Endothelial cell of umbilical vein (primary cell): Measurements from ENCODE around the gene PELI3.
"Not testable (repeated sequence)": the region's sequence is repeated elsewhere in the genome, so short reads cannot be mapped to it uniquely, and the experiment has no call there.

ENCODE experiments used
- GATA2 ChIP-seq: IDR thresholded peaks from 2 replicates; pipeline ENCODE4 v1.7.0; 2011; ENCODE audit warnings: low read depth, mild to moderate bottlenecking, moderate library complexity, mixed read lengths, low read length; ENCODE audit not compliant: insufficient read length, insufficient read depth
- POLR2A ChIP-seq: IDR thresholded peaks from 2 replicates; pipeline ENCODE4 v1.6.1; 2012; ENCODE audit warnings: low read depth, mild to moderate bottlenecking, control low read depth, low read length
- POLR2AphosphoS5 ChIP-seq: IDR thresholded peaks from 2 replicates; pipeline ENCODE4 v1.6.1; 2012; ENCODE audit warnings: low read depth, mild to moderate bottlenecking, control low read depth, low read length, moderate library complexity; ENCODE audit not compliant: insufficient read depth
- TF ChIP-seq, protein P1 (sequence below), 2 donors: IDR thresholded peaks; 1 replicate in 1 of 2; 2 replicates in 1 of 2; pipeline ENCODE4 v1.5.1; 2011; ENCODE audit warnings: low read length in 2 of 2, mild to moderate bottlenecking in 2 of 2, moderate library complexity in 2 of 2, control low read depth in 1 of 2, inconsistent platforms in 1 of 2, low read depth in 1 of 2; ENCODE audit not compliant: insufficient read depth in 1 of 2; ENCODE audit errors: extremely low read depth in 1 of 2

DNA sequence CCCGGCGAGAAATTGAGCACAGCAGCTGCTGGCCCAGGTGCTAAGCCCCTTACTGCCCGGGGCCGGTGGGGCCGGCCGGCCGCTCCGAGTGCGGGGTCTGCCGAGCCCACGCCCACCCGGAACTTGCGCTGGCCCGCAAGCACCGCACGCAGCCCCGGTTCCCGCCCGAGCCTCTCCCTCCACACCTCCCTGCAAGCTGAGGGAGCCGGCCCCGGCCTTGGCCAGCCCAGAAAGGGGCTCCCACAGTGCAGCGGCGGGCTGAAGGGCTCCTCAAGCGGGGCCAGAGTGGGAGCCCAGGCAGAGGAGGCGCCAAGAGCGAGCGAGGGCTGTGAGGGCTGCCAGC is 25.8 kb upstream of the PELI3 start:
- not testable (repeated sequence) for TF ChIP-seq POLR2A, POLR2AphosphoS5, GATA2
- TF ChIP-seq, protein P1, sequence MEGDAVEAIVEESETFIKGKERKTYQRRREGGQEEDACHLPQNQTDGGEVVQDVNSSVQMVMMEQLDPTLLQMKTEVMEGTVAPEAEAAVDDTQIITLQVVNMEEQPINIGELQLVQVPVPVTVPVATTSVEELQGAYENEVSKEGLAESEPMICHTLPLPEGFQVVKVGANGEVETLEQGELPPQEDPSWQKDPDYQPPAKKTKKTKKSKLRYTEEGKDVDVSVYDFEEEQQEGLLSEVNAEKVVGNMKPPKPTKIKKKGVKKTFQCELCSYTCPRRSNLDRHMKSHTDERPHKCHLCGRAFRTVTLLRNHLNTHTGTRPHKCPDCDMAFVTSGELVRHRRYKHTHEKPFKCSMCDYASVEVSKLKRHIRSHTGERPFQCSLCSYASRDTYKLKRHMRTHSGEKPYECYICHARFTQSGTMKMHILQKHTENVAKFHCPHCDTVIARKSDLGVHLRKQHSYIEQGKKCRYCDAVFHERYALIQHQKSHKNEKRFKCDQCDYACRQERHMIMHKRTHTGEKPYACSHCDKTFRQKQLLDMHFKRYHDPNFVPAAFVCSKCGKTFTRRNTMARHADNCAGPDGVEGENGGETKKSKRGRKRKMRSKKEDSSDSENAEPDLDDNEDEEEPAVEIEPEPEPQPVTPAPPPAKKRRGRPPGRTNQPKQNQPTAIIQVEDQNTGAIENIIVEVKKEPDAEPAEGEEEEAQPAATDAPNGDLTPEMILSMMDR (IDR thresholded peaks at IDR 0.05; ENCODE audit: extremely low read depth in 1 of 2, insufficient read depth in 1 of 2, low read depth in 1 of 2, low read length in 2 of 2): not testable (repeated sequence)
